ENCODE results near the gene BRD8. TPM values are rescaled to one million over a fixed set of nuclear protein-coding genes. Genes with fewer than 3 reads are reported as not detected.
"Not testable (repeated sequence)": the region's sequence is repeated elsewhere in the genome, so short reads cannot be mapped to it uniquely, and the experiment has no call there.

BRD8 gene
- total RNA-seq, 5 donors from 2014 or later (not counting 1 experiment from before 2014, with no cell fraction given): 29.5 to 79.5 (median 72.2) TPM

GRCh38 chr5:138149530-138149929, 28.9 kb downstream of the BRD8 start:
- Mint-ChIP-seq H3K27ac (no peak overlapping the region), H3K9me3 (no peaks in the 10 kb centered on the region), H3K4me3 (no peak overlapping the region), H3K36me3 (no peaks in the 10 kb centered on the region), H3K27me3 (no peaks in the 10 kb centered on the region), H3K4me1 (no peaks in the 10 kb centered on the region)
- no peak overlapping the region for H3K27ac ChIP-seq (ENCODE audit: low read length)
- H3K4me1 ChIP-seq (ENCODE audit: control insufficient read depth in 1 of 2, extremely low read depth in 1 of 2, insufficient read depth in 2 of 2, low read length in 2 of 2): no peaks in the 10 kb centered on the region
- no peaks in the 10 kb centered on the region for H3K36me3 ChIP-seq (ENCODE audit: control insufficient read depth in 2 of 2, extremely low read depth in 1 of 2, insufficient read depth in 1 of 2, low read length in 1 of 2)
- WGBS (ENCODE audit: insufficient coverage): no CpG with 5 or more reads among the region's 3 CpGs
- H3K27me3 ChIP-seq (replicated peaks in 1 of 2; ENCODE audit: control insufficient read depth in 2 of 2, extremely low read depth in 1 of 2, insufficient read depth in 2 of 2, low read length in 1 of 2): no peaks in the 10 kb centered on the region
- H3K9me3 ChIP-seq: no peaks in the 10 kb centered on the region
- DNase-seq: no peak
- ChIA-PET CTCF (no interaction called here), POLR2A (no interaction called here)
- H3K4me3 ChIP-seq (ENCODE audit: control insufficient read depth in 1 of 2, extremely low read depth in 1 of 2, low read length in 1 of 2): no peak overlapping the region
- ATAC-seq (replicated peaks in 1 of 4): no peak

- H3K27me3 Mint-ChIP-seq: no peaks in the 10 kb centered on the region
- no peak overlapping the region for H3K4me3 ChIP-seq (ENCODE audit: control insufficient read depth in 1 of 2, extremely low read depth in 1 of 2, low read length in 1 of 2)
- H3K27me3 ChIP-seq (replicated peaks in 1 of 2; ENCODE audit: control insufficient read depth in 2 of 2, extremely low read depth in 1 of 2, insufficient read depth in 2 of 2, low read length in 1 of 2): no peaks in the 10 kb centered on the region
- H3K9me3 Mint-ChIP-seq: no peaks in the 10 kb centered on the region
- ATAC-seq (replicated peaks in 1 of 4): no peak
- no peak for DNase-seq
- ChIA-PET CTCF (interaction anchor here in 1 of 2 donors (0.6 kb wide), 1 partner anchor 37 kb away, joined by 3 read pairs; no protein-coding TSS in a partner anchor), POLR2A (no interaction called here)
- H3K27ac ChIP-seq (ENCODE audit: low read length): no peak overlapping the region
- no peak overlapping the region for H3K4me3 Mint-ChIP-seq
- WGBS (ENCODE audit: insufficient coverage): no CpG with 5 or more reads among the region's 1 CpG
- no peaks in the 10 kb centered on the region for H3K36me3 ChIP-seq (ENCODE audit: control insufficient read depth in 2 of 2, extremely low read depth in 1 of 2, insufficient read depth in 1 of 2, low read length in 1 of 2)
- H3K27ac Mint-ChIP-seq: no peak overlapping the region
- no peaks in the 10 kb centered on the region for H3K36me3 Mint-ChIP-seq
- no peaks in the 10 kb centered on the region for H3K9me3 ChIP-seq
- no peaks in the 10 kb centered on the region for H3K4me1 Mint-ChIP-seq
- H3K4me1 ChIP-seq (ENCODE audit: control insufficient read depth in 1 of 2, extremely low read depth in 1 of 2, insufficient read depth in 2 of 2, low read length in 2 of 2): no peaks in the 10 kb centered on the region
Observed at GRCh38 chr5:138148811-138149210, 29.6 kb downstream of the BRD8 start.

- H3K27ac ChIP-seq (ENCODE audit: low read length); H3K36me3 ChIP-seq (ENCODE audit: control insufficient read depth in 2 of 2, extremely low read depth in 1 of 2, insufficient read depth in 1 of 2, low read length in 1 of 2); POLR2A ChIA-PET; H3K9me3 ChIP-seq; H3K4me1 Mint-ChIP-seq; DNase-seq; H3K4me1 ChIP-seq (ENCODE audit: control insufficient read depth in 1 of 2, extremely low read depth in 1 of 2, insufficient read depth in 2 of 2, low read length in 2 of 2); H3K4me3 ChIP-seq (ENCODE audit: control insufficient read depth in 1 of 2, extremely low read depth in 1 of 2, low read length in 1 of 2); H3K27ac Mint-ChIP-seq; H3K4me3 Mint-ChIP-seq; H3K9me3 Mint-ChIP-seq; H3K36me3 Mint-ChIP-seq; H3K27me3 Mint-ChIP-seq; H3K27me3 ChIP-seq (replicated peaks in 1 of 2; ENCODE audit: control insufficient read depth in 2 of 2, extremely low read depth in 1 of 2, insufficient read depth in 2 of 2, low read length in 1 of 2); ATAC-seq (replicated peaks in 1 of 4): not testable (repeated sequence)
- WGBS (ENCODE audit: insufficient coverage): 100% methylated on average over 1 of the region's 6 CpGs
- CTCF ChIA-PET: interaction anchor here (0.6 to 0.9 kb wide), 2 partner anchors 66 to 138 kb away, joined by 3 read pairs; no protein-coding TSS in a partner anchor
Observed at GRCh38 chr5:138143578-138143977, 34.9 kb downstream of the BRD8 start.

- H3K27ac Mint-ChIP-seq: no peak overlapping the region
- Histone ChIP-seq H3K4me1 (ENCODE audit: control insufficient read depth in 1 of 2, extremely low read depth in 1 of 2, insufficient read depth in 2 of 2, low read length in 2 of 2) (peaks cover 0 to 3% of the 10 kb centered on the region in 2 experiments), H3K9me3 (no peaks in the 10 kb centered on the region), H3K36me3 (ENCODE audit: control insufficient read depth in 2 of 2, extremely low read depth in 1 of 2, insufficient read depth in 1 of 2, low read length in 1 of 2) (no peaks in the 10 kb centered on the region), H3K27ac (ENCODE audit: low read length) (no peak overlapping the region), H3K27me3 (replicated peaks in 1 of 2; ENCODE audit: control insufficient read depth in 2 of 2, extremely low read depth in 1 of 2, insufficient read depth in 2 of 2, low read length in 1 of 2) (peaks cover 4 to 9% of the 10 kb centered on the region in 2 experiments), H3K4me3 (ENCODE audit: control insufficient read depth in 1 of 2, extremely low read depth in 1 of 2, low read length in 1 of 2) (no peak overlapping the region)
- no CpG with 5 or more reads among the region's 1 CpG for WGBS (ENCODE audit: insufficient coverage)
- ATAC-seq (replicated peaks in 1 of 4) (no peak), DNase-seq (no peak)
- H3K4me1 Mint-ChIP-seq: no peaks in the 10 kb centered on the region
- no peaks in the 10 kb centered on the region for H3K36me3 Mint-ChIP-seq
- ChIA-PET CTCF (interaction anchor here in 1 of 2 donors (0.6 kb wide), 1 partner anchor 201 kb away, joined by 3 read pairs; no protein-coding TSS in a partner anchor), POLR2A (no interaction called here)
- peaks cover 6 to 7% of the 10 kb centered on the region in 2 donors for H3K27me3 Mint-ChIP-seq
- H3K4me3 Mint-ChIP-seq: no peak overlapping the region
- H3K9me3 Mint-ChIP-seq: no peaks in the 10 kb centered on the region
Observed at GRCh38 chr5:138141734-138142133, 36.7 kb downstream of the BRD8 start.

- no peak overlapping the region for H3K4me3 ChIP-seq (ENCODE audit: control insufficient read depth in 1 of 2, extremely low read depth in 1 of 2, low read length in 1 of 2)
- peaks cover 4 to 9% of the 10 kb centered on the region in 2 experiments for H3K27me3 ChIP-seq (replicated peaks in 1 of 2; ENCODE audit: control insufficient read depth in 2 of 2, extremely low read depth in 1 of 2, insufficient read depth in 2 of 2, low read length in 1 of 2)
- Mint-ChIP-seq H3K9me3 (no peaks in the 10 kb centered on the region), H3K36me3 (no peaks in the 10 kb centered on the region), H3K27ac (no peak overlapping the region), H3K4me3 (no peak overlapping the region), H3K4me1 (no peaks in the 10 kb centered on the region), H3K27me3 (peaks cover 11 to 16% of the 10 kb centered on the region in 2 donors)
- ChIA-PET POLR2A (no interaction called here), CTCF (interaction anchor here in 1 of 2 donors (0.7 kb wide), 1 partner anchor 299 kb away, joined by 3 read pairs; no protein-coding TSS in a partner anchor)
- ATAC-seq (replicated peaks in 1 of 4) (no peak), DNase-seq (no peak)
- WGBS (ENCODE audit: insufficient coverage): 75% methylated on average over 3 of the region's 4 CpGs
- H3K36me3 ChIP-seq (ENCODE audit: control insufficient read depth in 2 of 2, extremely low read depth in 1 of 2, insufficient read depth in 1 of 2, low read length in 1 of 2): no peaks in the 10 kb centered on the region
- peaks cover 0 to 3% of the 10 kb centered on the region in 2 experiments for H3K4me1 ChIP-seq (ENCODE audit: control insufficient read depth in 1 of 2, extremely low read depth in 1 of 2, insufficient read depth in 2 of 2, low read length in 2 of 2)
- H3K9me3 ChIP-seq: no peaks in the 10 kb centered on the region
- H3K27ac ChIP-seq (ENCODE audit: low read length): no peak overlapping the region
Observed at GRCh38 chr5:138140268-138140667, 38.2 kb downstream of the BRD8 start.

- H3K36me3 Mint-ChIP-seq: no peaks in the 10 kb centered on the region
- Histone ChIP-seq H3K4me1 (ENCODE audit: control insufficient read depth in 1 of 2, extremely low read depth in 1 of 2, insufficient read depth in 2 of 2, low read length in 2 of 2) (peaks cover 0 to 3% of the 10 kb centered on the region in 2 experiments), H3K27me3 (replicated peaks in 1 of 2; ENCODE audit: control insufficient read depth in 2 of 2, extremely low read depth in 1 of 2, insufficient read depth in 2 of 2, low read length in 1 of 2) (peaks cover 4 to 9% of the 10 kb centered on the region in 2 experiments), H3K27ac (ENCODE audit: low read length) (no peak overlapping the region), H3K36me3 (ENCODE audit: control insufficient read depth in 2 of 2, extremely low read depth in 1 of 2, insufficient read depth in 1 of 2, low read length in 1 of 2) (no peaks in the 10 kb centered on the region), H3K9me3 (no peaks in the 10 kb centered on the region), H3K4me3 (ENCODE audit: control insufficient read depth in 1 of 2, extremely low read depth in 1 of 2, low read length in 1 of 2) (no peak overlapping the region)
- no peak overlapping the region for H3K27ac Mint-ChIP-seq
- DNase-seq (no peak), ATAC-seq (replicated peaks in 1 of 4) (no peak)
- no peaks in the 10 kb centered on the region for H3K4me1 Mint-ChIP-seq
- 100% methylated on average over 1 of the region's 3 CpGs for WGBS (ENCODE audit: insufficient coverage)
- no peaks in the 10 kb centered on the region for H3K9me3 Mint-ChIP-seq
- POLR2A ChIA-PET: no interaction called here
- CTCF ChIA-PET: interaction anchor here in 1 of 2 donors (0.7 kb wide), 1 partner anchor 298 kb away, joined by 3 read pairs; no protein-coding TSS in a partner anchor
- no peak overlapping the region for H3K4me3 Mint-ChIP-seq
- H3K27me3 Mint-ChIP-seq: peaks cover 11 to 16% of the 10 kb centered on the region in 2 donors
Observed at GRCh38 chr5:138139781-138140090, 38.7 kb downstream of the BRD8 start.
